DND-41 (cell line): ENCODE measurements around the gene EVI2B.

Experiments used
- EZH2 ChIP-seq: IDR thresholded peaks from 3 replicates; pipeline ENCODE4 v1.6.1; 2012; ENCODE audit warnings: borderline replicate concordance, low read depth, mild to moderate bottlenecking, moderate library complexity, low read length, inconsistent platforms; ENCODE audit not compliant: severe bottlenecking
- TF ChIP-seq, protein P1 (sequence below): IDR thresholded peaks from 2 replicates; pipeline ENCODE4 v1.5.1; 2012; ENCODE audit warnings: borderline replicate concordance, low read length, moderate library complexity, mild to moderate bottlenecking; ENCODE audit not compliant: poor library complexity, severe bottlenecking; ENCODE audit errors: extremely low read depth

DNA sequence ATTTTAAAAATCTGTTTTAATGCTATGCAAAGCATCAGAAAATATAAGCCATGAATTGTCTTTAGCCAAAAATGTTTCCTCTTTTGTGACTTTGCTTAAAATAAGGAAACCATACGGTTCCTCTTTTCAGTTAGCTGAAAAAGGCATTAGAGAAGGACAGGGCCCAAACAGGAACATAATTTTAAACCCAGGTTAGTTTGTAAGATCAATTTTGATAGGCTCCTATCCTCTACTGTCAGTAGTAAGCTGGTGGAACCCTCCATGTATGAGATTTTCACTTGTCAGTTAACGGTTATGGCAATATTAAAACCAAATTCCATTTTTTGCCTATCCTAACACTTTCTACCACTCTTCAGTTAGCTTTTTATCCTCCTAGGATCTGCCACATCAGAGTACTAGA lies 4.3 kb downstream of the EVI2B start:
- TF ChIP-seq, protein P1, sequence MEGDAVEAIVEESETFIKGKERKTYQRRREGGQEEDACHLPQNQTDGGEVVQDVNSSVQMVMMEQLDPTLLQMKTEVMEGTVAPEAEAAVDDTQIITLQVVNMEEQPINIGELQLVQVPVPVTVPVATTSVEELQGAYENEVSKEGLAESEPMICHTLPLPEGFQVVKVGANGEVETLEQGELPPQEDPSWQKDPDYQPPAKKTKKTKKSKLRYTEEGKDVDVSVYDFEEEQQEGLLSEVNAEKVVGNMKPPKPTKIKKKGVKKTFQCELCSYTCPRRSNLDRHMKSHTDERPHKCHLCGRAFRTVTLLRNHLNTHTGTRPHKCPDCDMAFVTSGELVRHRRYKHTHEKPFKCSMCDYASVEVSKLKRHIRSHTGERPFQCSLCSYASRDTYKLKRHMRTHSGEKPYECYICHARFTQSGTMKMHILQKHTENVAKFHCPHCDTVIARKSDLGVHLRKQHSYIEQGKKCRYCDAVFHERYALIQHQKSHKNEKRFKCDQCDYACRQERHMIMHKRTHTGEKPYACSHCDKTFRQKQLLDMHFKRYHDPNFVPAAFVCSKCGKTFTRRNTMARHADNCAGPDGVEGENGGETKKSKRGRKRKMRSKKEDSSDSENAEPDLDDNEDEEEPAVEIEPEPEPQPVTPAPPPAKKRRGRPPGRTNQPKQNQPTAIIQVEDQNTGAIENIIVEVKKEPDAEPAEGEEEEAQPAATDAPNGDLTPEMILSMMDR, result no peak
- TF ChIP-seq EZH2, result no peak
